ENCODE measurements around the gene CSNK1G2.

Gene CSNK1G2

DNA sequence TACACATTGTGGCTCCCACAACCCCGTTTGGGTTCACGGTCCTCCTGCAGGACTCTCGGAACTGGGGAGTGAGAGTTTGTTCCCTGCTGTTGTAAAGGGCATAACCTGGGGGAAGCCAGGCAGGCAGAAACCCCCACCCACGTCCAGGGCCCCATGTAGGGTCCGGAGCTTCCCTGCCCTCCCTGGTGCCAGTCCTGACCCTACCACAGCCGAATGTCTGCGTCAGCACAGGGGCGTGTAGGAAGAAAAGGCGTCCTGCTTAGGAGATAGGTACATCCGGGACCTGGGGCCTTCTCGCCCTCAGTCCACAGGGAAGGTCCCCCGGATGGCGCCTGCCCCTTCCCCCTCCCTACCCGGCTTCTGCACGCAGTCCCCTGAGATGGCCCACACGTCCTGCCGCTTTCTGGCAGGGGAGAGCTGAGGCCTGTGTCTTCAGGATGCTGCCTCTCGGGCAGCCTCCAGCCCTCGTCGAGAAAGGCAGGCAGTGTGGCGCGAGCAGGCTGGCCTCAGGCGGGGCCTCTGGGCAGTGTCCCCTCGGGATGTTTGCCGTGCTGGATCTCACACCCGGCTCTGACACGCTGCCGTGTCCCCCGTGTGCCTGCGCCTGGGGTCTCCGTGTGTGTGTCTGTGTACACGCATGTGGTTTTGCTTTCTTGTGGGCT lies 19.1 kb downstream of the CSNK1G2 start:
- no peak overlapping the region for H3K27ac ChIP-seq
- TF ChIP-seq, protein P1, sequence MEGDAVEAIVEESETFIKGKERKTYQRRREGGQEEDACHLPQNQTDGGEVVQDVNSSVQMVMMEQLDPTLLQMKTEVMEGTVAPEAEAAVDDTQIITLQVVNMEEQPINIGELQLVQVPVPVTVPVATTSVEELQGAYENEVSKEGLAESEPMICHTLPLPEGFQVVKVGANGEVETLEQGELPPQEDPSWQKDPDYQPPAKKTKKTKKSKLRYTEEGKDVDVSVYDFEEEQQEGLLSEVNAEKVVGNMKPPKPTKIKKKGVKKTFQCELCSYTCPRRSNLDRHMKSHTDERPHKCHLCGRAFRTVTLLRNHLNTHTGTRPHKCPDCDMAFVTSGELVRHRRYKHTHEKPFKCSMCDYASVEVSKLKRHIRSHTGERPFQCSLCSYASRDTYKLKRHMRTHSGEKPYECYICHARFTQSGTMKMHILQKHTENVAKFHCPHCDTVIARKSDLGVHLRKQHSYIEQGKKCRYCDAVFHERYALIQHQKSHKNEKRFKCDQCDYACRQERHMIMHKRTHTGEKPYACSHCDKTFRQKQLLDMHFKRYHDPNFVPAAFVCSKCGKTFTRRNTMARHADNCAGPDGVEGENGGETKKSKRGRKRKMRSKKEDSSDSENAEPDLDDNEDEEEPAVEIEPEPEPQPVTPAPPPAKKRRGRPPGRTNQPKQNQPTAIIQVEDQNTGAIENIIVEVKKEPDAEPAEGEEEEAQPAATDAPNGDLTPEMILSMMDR (conservative IDR thresholded peaks at IDR 0.05), result no peak

DNA sequence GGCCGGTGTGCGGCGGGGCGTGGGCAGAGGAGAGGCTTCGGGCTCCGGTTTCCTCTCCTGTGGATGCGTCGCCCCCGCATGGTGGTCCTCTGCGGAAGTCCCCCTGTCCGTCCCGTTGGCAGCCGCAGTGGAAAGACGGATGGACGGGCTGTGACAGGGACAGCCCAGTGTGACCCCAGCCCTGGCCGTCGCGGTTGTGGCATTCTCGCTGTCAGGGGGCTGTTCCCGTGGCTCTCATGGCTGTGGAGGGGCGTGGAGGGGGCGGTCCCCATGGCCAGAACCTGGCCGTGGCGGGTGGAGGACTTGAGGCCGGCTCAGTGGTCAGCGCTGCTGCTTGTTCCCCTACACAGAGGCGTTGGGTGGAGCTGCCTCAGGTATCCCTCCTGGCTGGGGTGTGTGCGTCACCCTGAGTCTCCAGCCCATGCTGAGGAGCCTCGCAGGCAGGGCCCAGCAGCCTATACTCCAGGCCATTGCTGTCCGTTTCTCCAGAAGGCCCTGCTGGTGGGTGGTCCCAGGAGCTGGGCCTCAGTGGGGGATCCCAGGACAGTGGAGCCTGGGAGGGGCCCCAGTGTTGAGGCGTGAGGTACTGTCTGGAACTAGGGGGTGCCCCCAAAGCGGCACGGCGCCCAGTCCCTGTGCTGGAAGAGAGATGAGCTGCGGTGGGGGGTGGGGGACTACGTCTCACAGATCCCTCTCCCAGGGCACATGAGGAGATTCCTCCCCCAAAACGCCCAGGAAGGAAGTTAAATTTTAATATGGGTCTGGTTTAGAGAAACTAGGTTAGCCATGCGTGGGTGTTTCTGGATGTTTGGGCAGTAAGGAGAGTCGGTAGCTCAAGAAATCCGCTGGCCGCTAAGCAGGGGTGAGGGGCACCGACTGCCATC lies 20.3 kb downstream of the CSNK1G2 start:
- TF ChIP-seq, protein P1 (conservative IDR thresholded peaks at IDR 0.05), result no peak
- H3K27ac ChIP-seq, result no peak overlapping the region

GRCh38 chr19:1962674-1963073 lies 21.7 kb downstream of the CSNK1G2 start:
- H3K27ac ChIP-seq, result no peak overlapping the region
- TF ChIP-seq, protein P1 (conservative IDR thresholded peaks at IDR 0.05), result no peak

GRCh38 chr19:1967087-1967608 lies 26.2 kb downstream of the CSNK1G2 start:
- TF ChIP-seq, protein P1 (conservative IDR thresholded peaks at IDR 0.05), result no peak
- no peak overlapping the region for H3K27ac ChIP-seq

DNA sequence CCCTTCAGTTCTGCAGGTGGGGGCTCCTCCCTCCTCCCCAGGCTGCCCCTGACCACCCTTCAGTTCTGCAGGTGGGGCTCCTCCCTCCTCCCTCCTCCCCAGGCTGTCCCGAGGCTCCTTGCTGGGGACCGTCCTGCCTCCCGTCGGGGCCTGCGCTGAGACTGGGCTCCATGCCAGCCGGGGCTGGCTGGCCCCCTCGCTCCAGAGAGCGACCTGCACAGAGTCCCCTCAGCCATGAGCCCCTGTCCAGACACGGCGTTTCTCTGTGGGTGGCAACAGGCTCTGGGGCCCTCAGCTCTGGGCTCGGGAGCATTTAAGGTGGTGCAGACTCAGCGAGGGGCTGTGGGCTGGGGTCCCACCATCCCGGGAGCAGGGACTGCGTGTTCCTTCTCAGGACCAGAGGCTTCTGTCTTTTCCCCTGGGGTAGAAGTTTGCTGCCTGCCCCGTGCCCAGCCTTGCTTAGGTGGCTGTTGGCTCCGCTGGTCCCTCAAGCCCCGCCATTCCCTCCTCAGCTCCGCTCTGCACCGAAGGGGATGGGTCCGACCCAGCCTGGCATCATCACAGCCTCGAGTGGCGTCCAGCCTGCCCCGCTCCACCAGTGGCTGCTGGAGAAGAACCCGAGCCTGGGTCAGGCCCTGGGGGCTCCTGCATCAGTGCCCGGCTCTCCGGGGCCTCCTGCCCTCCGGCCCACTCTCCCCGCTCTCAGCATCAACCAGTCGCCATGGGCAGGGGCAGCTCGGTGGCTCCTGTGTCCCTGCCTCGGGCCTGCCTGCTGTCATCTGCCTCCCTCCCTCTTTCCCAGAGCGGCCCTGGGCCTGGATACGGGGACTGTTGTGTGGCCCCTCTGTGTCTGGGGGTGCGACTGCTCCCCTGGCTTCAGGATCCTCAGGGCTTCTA lies 27.6 kb downstream of the CSNK1G2 start:
- TF ChIP-seq, protein P1 (conservative IDR thresholded peaks at IDR 0.05), result no peak
- no peak overlapping the region for H3K27ac ChIP-seq

- H3K27ac ChIP-seq, result no peak overlapping the region
- TF ChIP-seq, protein P1 (conservative IDR thresholded peaks at IDR 0.05), result no peak
These were observed 28.4 kb downstream of the CSNK1G2 start for GRCh38 chr19:1969176-1970002.
